Measurements from ENCODE around the gene BRINP1. TPM values are rescaled to one million over a fixed set of nuclear protein-coding genes. Genes with fewer than 3 reads are reported as not detected.

The BRINP1 gene
- total and polyA plus RNA-seq, 10 of the 15 experiments (the other 5 are each of a cell fraction or from before 2014, with no cell fraction given) = not detected

DNA sequence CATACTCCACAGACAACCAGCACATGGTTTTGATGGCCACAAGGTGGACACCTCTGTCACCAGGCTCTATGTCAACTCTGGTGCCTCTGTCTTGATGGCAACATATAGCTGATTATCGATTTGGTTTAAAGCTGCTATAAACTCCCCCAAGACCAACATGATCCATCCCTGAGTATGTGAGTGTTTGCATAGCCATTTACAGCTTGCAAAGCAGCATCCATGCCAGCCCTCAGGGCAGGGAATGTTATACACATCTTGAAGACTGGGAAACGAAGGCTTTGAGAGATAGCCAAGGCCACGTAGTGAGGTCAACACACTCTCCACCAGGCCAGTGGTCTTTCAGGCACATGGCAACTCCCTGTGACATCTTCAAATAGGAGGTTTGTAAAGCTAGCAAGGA, 40.3 kb upstream of the BRINP1 start:
- no peaks in the 10 kb centered on the region for H3K36me3 ChIP-seq (ENCODE audit: control insufficient read depth in 2 of 2, insufficient read depth in 2 of 2, low read length in 1 of 2)
- ATAC-seq = no peak
- H3K4me3 ChIP-seq = no peak overlapping the region
- H3K27me3 ChIP-seq (replicated peaks in 1 of 2; ENCODE audit: control insufficient read depth in 2 of 2, insufficient read depth in 2 of 2, low read length in 1 of 2) = no peaks in the 10 kb centered on the region
- in situ Hi-C loops (cut with MboI) = no loop called here
- ChIA-PET SMC1A (ENCODE audit: uncharacterized antibody, unreplicated experiment) (interaction anchor here (0.6 kb wide), 1 partner anchor 46 kb away, joined by 3 read pairs; no protein-coding TSS in a partner anchor), CTCF (no interaction called here), RAD21 (ENCODE audit: unreplicated experiment) (no interaction called here), POLR2A (no interaction called here)
- no peaks in the 10 kb centered on the region for H3K79me2 ChIP-seq (ENCODE audit: control insufficient read depth, insufficient read depth, low read length)
- DNase-seq (ENCODE audit: low read depth, low spot score) = no peak
- intact Hi-C loops (cut with micrococcal nuclease; ENCODE audit: unreplicated experiment) = no loop called here
- H4K20me1 ChIP-seq (ENCODE audit: control insufficient read depth, insufficient read depth) = no peaks in the 10 kb centered on the region
- no TSS peak for BruUV-seq (replicated peaks)
- no peaks in the 10 kb centered on the region for H3K4me1 ChIP-seq (ENCODE audit: control insufficient read depth, insufficient read depth, low read length)
- H3K4me2 ChIP-seq (ENCODE audit: control insufficient read depth, insufficient read depth) = no peak overlapping the region
- H3K27ac ChIP-seq (ENCODE audit: control insufficient read depth, insufficient read depth) = no peak overlapping the region
- H3K9me3 ChIP-seq (replicated peaks; ENCODE audit: control insufficient read depth, insufficient read depth, low read length) = no peaks in the 10 kb centered on the region
- WGBS (ENCODE audit: insufficient coverage, insufficient replicate concordance, low lambda C conversion rate, missing lambda C conversion rate) = 24% methylated on average over 3 of the region's 3 CpGs
- no peak for FAIRE-seq
- no peak overlapping the region for H3K9ac ChIP-seq (ENCODE audit: control insufficient read depth, insufficient read depth, low read length)
- H2AFZ ChIP-seq (ENCODE audit: control insufficient read depth, low read depth, low read length) = no peak overlapping the region
- no peak for TF ChIP-seq RAD21 (IDR thresholded peaks at IDR 0.05; ENCODE audit: insufficient read depth, low read depth, low read length)
- TF ChIP-seq, protein P1, sequence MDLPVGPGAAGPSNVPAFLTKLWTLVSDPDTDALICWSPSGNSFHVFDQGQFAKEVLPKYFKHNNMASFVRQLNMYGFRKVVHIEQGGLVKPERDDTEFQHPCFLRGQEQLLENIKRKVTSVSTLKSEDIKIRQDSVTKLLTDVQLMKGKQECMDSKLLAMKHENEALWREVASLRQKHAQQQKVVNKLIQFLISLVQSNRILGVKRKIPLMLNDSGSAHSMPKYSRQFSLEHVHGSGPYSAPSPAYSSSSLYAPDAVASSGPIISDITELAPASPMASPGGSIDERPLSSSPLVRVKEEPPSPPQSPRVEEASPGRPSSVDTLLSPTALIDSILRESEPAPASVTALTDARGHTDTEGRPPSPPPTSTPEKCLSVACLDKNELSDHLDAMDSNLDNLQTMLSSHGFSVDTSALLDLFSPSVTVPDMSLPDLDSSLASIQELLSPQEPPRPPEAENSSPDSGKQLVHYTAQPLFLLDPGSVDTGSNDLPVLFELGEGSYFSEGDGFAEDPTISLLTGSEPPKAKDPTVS (IDR thresholded peaks at IDR 0.05; ENCODE audit: low read depth, low read length) = no peak
- no peak for TF ChIP-seq MEF2B (IDR thresholded peaks at IDR 0.05; ENCODE audit: partially characterized antibody, poor library complexity, severe bottlenecking)
- TF ChIP-seq ZNF384 (IDR thresholded peaks at IDR 0.05; ENCODE audit: borderline replicate concordance, low read depth, low read length) = no peak
- no peak for TF ChIP-seq NFXL1 (IDR thresholded peaks at IDR 0.05; ENCODE audit: borderline replicate concordance)
- TF ChIP-seq ZNF207 (IDR thresholded peaks at IDR 0.05; ENCODE audit: borderline replicate concordance) = no peak
- TF ChIP-seq YY1 (IDR thresholded peaks at IDR 0.05; ENCODE audit: low read depth, low read length) = no peak
- TF ChIP-seq, protein P2, sequence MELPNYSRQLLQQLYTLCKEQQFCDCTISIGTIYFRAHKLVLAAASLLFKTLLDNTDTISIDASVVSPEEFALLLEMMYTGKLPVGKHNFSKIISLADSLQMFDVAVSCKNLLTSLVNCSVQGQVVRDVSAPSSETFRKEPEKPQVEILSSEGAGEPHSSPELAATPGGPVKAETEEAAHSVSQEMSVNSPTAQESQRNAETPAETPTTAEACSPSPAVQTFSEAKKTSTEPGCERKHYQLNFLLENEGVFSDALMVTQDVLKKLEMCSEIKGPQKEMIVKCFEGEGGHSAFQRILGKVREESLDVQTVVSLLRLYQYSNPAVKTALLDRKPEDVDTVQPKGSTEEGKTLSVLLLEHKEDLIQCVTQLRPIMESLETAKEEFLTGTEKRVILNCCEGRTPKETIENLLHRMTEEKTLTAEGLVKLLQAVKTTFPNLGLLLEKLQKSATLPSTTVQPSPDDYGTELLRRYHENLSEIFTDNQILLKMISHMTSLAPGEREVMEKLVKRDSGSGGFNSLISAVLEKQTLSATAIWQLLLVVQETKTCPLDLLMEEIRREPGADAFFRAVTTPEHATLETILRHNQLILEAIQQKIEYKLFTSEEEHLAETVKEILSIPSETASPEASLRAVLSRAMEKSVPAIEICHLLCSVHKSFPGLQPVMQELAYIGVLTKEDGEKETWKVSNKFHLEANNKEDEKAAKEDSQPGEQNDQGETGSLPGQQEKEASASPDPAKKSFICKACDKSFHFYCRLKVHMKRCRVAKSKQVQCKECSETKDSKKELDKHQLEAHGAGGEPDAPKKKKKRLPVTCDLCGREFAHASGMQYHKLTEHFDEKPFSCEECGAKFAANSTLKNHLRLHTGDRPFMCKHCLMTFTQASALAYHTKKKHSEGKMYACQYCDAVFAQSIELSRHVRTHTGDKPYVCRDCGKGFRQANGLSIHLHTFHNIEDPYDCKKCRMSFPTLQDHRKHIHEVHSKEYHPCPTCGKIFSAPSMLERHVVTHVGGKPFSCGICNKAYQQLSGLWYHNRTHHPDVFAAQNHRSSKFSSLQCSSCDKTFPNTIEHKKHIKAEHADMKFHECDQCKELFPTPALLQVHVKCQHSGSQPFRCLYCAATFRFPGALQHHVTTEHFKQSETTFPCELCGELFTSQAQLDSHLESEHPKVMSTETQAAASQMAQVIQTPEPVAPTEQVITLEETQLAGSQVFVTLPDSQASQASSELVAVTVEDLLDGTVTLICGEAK (IDR thresholded peaks at IDR 0.05; ENCODE audit: borderline replicate concordance) = no peak
- TF ChIP-seq MTA2 (IDR thresholded peaks at IDR 0.05; ENCODE audit: low read depth) = no peak
- no peak for TF ChIP-seq TARDBP (IDR thresholded peaks at IDR 0.05; ENCODE audit: borderline replicate concordance)
- TF ChIP-seq, protein P3, sequence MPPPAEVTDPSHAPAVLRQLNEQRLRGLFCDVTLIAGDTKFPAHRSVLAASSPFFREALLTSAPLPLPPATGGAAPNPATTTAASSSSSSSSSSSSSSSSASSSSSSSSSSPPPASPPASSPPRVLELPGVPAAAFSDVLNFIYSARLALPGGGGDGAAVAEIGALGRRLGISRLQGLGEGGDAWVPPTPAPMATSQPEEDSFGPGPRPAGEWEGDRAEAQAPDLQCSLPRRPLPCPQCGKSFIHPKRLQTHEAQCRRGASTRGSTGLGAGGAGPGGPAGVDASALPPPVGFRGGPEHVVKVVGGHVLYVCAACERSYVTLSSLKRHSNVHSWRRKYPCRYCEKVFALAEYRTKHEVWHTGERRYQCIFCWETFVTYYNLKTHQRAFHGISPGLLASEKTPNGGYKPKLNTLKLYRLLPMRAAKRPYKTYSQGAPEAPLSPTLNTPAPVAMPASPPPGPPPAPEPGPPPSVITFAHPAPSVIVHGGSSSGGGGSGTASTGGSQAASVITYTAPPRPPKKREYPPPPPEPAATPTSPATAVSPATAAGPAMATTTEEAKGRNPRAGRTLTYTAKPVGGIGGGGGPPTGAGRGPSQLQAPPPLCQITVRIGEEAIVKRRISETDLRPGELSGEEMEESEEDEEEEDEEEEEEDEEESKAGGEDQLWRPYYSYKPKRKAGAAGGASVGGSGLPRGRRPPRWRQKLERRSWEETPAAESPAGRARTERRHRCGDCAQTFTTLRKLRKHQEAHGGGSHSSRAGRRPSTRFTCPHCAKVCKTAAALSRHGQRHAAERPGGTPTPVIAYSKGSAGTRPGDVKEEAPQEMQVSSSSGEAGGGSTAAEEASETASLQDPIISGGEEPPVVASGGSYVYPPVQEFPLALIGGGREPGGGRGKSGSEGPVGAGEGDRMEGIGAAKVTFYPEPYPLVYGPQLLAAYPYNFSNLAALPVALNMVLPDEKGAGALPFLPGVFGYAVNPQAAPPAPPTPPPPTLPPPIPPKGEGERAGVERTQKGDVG (CRISPR knock-in tag; IDR thresholded peaks at IDR 0.05) = no peak
- no peak for TF ChIP-seq SMAD5 (IDR thresholded peaks at IDR 0.05; ENCODE audit: low read depth)
- no peak for TF ChIP-seq MYB (IDR thresholded peaks at IDR 0.05; ENCODE audit: borderline replicate concordance, low read depth, low read length)
- TF ChIP-seq, protein P4, sequence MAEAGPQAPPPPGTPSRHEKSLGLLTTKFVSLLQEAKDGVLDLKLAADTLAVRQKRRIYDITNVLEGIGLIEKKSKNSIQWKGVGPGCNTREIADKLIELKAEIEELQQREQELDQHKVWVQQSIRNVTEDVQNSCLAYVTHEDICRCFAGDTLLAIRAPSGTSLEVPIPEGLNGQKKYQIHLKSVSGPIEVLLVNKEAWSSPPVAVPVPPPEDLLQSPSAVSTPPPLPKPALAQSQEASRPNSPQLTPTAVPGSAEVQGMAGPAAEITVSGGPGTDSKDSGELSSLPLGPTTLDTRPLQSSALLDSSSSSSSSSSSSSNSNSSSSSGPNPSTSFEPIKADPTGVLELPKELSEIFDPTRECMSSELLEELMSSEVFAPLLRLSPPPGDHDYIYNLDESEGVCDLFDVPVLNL (IDR thresholded peaks at IDR 0.05; ENCODE audit: low read depth, low read length) = no peak

Data from GM12878 (cell line).